IPS DF 4.7 (cell line): ENCODE measurements around the gene ZNF100.
"Not testable (repeated sequence)": the region's sequence is repeated elsewhere in the genome, so short reads cannot be mapped to it uniquely, and the experiment has no call there.

Experiments
- DNase-seq: peaks from one replicate; pipeline ENCODE4 v3.0.0-alpha.2; 2013; ENCODE audit warnings: low spot score; ENCODE audit errors: extremely low read depth

The ZNF100 gene

DNA sequence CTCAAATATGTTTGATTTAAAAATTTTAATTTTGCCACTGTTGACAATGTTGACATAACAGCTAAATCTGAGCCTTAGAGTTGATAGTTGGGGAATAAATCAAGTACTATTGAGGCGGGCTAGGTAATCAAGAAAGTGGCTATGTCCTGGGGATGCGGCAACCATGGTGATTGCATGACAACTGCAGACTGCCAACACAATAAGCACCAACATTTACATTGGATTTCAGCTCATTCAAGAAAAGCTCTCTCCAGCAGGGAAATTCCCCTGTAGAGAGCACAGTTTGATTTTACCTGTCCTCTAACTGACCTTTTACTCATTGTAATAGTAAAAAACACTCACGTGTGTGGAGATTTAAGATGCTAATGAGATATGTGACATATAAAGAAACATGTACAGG is 63.1 kb downstream of the ZNF100 start:
- no peak for DNase-seq

DNA sequence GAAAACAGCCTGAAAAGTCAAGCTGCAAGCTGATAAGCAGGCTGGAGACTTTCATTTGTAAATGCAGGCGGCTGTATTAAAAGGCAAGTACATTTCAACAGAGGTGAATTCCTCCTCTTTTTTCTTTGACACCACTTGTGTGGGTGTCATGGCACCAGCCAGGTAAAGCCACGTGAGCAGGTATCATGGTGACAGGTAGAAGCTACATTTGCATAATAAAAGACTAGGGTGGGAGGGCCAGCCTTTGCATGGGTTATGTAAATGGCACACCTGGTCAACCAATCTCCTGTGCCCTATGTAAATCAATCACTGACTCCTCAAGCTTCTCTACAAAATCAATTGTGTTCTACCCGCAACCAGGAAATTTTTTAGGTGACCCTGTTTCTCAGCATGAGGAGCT is 68.2 kb downstream of the ZNF100 start:
- no peak for DNase-seq

- no peak for DNase-seq
Measured at GRCh38 chr19:21698215-21698614, 69.2 kb downstream of the ZNF100 start.

GRCh38 chr19:21697698-21698097 is 69.7 kb downstream of the ZNF100 start:
- DNase-seq, result no peak

GRCh38 chr19:21694171-21694906 is 73.0 kb downstream of the ZNF100 start:
- DNase-seq, result no peak

- DNase-seq, result no peak
Measured at GRCh38 chr19:21693399-21693798, 74.0 kb downstream of the ZNF100 start.

DNA sequence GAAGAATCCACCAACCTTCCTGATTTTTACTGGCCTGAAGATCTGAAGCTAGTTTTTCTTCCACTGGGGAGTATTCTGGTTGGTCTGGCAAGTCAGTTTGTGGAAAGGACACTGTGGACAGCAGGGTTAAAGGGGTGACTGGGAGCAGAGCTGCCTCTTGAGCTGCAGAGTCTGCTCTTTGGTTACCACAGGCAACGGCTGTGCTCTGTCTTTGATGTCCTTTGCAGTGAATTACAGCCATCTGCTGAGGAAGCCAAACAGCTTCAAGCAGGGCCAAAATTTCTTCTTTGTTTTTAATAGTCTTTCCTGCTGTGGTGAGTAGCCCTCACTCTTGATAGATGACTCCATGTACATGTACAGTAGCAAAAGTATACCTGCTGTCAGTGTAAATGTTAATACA is 75.7 kb downstream of the ZNF100 start:
- DNase-seq, result no peak

GRCh38 chr19:21688464-21688863 is 78.9 kb downstream of the ZNF100 start:
- no peak for DNase-seq

GRCh38 chr19:21680671-21681070 is 86.7 kb downstream of the ZNF100 start:
- no peak for DNase-seq

GRCh38 chr19:21680026-21680425 is 87.4 kb downstream of the ZNF100 start:
- no peak for DNase-seq

DNA sequence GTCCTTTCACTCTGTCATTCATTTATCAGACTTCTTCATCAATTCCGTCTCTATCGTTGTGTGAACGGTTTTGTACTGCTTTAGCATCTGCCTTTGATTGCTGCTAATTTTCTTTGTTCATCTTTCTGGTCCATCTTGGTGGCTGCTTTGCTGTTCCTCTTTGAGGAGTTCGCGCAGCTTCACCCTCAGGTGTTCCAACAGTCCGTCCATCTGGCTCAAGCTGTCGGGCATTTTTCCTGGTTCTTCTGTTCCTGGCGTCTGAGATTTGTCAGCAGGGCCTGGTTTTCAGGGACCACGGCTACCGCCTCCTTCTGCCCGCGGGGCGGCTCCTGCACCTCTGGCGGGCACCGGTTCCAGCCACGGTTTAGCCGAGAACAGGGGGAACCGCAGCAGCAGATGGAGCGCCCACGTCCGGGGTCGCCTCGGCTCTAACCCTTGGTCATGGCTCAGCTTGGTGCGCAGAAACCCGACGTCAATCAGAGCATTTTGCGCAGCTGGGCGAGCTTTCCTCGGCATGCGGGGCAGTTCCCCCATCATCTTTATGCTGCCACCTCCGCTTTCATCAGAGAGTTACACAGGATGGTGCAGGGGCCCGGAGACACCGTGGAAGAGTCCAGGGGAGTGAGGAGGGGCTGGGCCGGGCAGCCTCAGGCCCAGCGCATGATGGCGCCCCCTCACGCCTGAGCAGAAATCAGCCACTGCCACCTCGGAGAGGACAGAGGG is 89.5 kb downstream of the ZNF100 start:
- DNase-seq, result no peak

DNA sequence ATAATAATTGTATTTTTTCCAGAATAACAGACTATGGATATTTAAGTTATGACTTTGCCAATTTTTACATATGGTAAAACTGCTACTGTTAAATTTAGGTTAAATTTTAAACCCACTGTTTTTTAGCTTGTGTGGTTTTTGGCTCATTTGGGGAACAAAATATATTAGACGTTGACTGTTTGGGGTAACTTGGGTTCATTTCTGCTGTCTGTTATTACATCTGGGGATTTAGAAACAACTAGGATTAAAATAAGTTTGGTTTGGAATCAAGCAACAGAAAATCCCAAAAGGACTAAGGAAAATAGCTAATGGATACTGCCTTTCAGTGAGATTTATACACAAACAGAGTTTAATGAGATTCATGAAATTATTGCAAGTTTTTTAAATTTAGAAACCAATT is 92.9 kb downstream of the ZNF100 start:
- DNase-seq, result no peak

DNA sequence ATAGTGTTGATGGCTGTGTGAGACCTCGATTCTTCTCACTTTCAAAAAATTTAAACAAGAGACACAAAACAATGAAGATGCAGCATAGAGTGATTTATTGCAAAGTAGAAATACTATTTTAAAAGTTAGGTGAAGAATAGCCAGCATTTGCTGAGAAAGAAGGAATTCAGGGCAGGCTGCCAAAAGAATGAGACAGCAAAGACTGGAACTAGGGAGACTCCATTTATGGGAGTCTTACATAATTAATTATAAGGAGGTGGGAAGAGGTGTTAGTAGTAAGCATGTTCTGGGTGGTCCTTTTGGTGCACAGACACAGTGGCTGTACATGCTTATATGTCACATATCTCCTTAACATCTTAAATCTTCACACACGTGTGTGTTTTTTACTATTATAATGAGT is 93.9 kb downstream of the ZNF100 start:
- not testable (repeated sequence) for DNase-seq
